SU-DHL-6 (cell line): ENCODE results near the gene RYR2.

Experiments used
- H2AFZ ChIP-seq: fragments of 200-600 bp; sonication (generic); 2 replicates; pipeline ENCODE4 v1.6.1; 2014; ENCODE audit warnings: low read depth, mild to moderate bottlenecking, moderate library complexity, mixed read lengths, antibody characterized with exemption, low read length; ENCODE audit not compliant: severe bottlenecking
- H3F3A ChIP-seq: fragments of 200-600 bp; shearing (Covaris generic); 2 replicates; pipeline ENCODE4 v1.6.0; 2016; ENCODE audit warnings: antibody characterized with exemption, mild to moderate bottlenecking; ENCODE audit not compliant: insufficient read depth
- H3K27ac ChIP-seq: fragments of 200-600 bp; sonication (generic); 2 replicates; pipeline ENCODE4 v1.5.1; 2016; ENCODE audit warnings: low read depth, mild to moderate bottlenecking, low read length, moderate library complexity, mixed read lengths
- H3K27me3 ChIP-seq: fragments of 200-600 bp; sonication (generic), shearing (Covaris generic); 2 replicates; pipeline ENCODE4 v1.6.0; 2014; ENCODE audit warnings: mild to moderate bottlenecking, low read length
- H3K36me3 ChIP-seq: fragments of 200-600 bp; sonication (generic); 2 replicates; pipeline ENCODE4 v1.6.1; 2014; ENCODE audit warnings: mild to moderate bottlenecking, low read length, mixed read lengths
- H3K4me2 ChIP-seq: fragments of 300-600, 200-600 bp; shearing (Covaris generic), sonication (generic); 2 replicates; pipeline ENCODE4 v1.6.0; 2014; ENCODE audit warnings: low read length, low read depth, mild to moderate bottlenecking; ENCODE audit not compliant: poor library complexity, severe bottlenecking
- H3K4me3 ChIP-seq: fragments of 200-600 bp; sonication (generic); 2 replicates; pipeline ENCODE4 v1.5.1; 2014; ENCODE audit warnings: antibody characterized with exemption, low read length, mild to moderate bottlenecking, mixed read lengths; ENCODE audit not compliant: insufficient read depth, poor library complexity, severe bottlenecking
- H3K79me2 ChIP-seq: fragments of 200-600 bp; sonication (generic); 2 replicates; pipeline ENCODE4 v1.6.1; 2014; ENCODE audit warnings: mild to moderate bottlenecking, low read length, moderate library complexity; ENCODE audit not compliant: insufficient read depth
- H3K9ac ChIP-seq: fragments of 200-600 bp; sonication (generic); 2 replicates; pipeline ENCODE4 v1.7.0; 2014; ENCODE audit warnings: mild to moderate bottlenecking, low read length
- H3K9me2 ChIP-seq: fragments of 200-600 bp; sonication (generic); replicated peaks from 2 replicates; pipeline ENCODE4 v1.6.1; 2014; ENCODE audit warnings: low read length; ENCODE audit not compliant: insufficient read depth
- H3K9me3 ChIP-seq: fragments of 200-600 bp; sonication (generic); 2 replicates; pipeline ENCODE4 v1.6.1; 2014; ENCODE audit warnings: low read length, mixed read lengths; ENCODE audit not compliant: insufficient read depth
- H4K20me1 ChIP-seq: fragments of 200-600 bp; sonication (generic); 2 replicates; pipeline ENCODE4 v1.6.1; 2014; ENCODE audit warnings: low read depth, mild to moderate bottlenecking, antibody characterized with exemption, low read length, moderate library complexity, mixed read lengths
- EZH2phosphoT487 ChIP-seq: fragments of 200-600 bp; sonication (generic), shearing (Covaris generic); conservative IDR thresholded peaks from 2 replicates; pipeline ENCODE4 v1.6.1; 2018; ENCODE audit warnings: mild to moderate bottlenecking, antibody characterized with exemption, low read length, moderate library complexity, mixed read lengths
- TF ChIP-seq, protein P1 (sequence below): fragments of 200-600 bp; sonication (generic); IDR thresholded peaks from one replicate; pipeline ENCODE4 v1.5.1; 2017; ENCODE audit warnings: antibody characterized with exemption, mild to moderate bottlenecking, low read length, moderate library complexity; ENCODE audit not compliant: insufficient read depth, poor library complexity, severe bottlenecking

The RYR2 gene

DNA sequence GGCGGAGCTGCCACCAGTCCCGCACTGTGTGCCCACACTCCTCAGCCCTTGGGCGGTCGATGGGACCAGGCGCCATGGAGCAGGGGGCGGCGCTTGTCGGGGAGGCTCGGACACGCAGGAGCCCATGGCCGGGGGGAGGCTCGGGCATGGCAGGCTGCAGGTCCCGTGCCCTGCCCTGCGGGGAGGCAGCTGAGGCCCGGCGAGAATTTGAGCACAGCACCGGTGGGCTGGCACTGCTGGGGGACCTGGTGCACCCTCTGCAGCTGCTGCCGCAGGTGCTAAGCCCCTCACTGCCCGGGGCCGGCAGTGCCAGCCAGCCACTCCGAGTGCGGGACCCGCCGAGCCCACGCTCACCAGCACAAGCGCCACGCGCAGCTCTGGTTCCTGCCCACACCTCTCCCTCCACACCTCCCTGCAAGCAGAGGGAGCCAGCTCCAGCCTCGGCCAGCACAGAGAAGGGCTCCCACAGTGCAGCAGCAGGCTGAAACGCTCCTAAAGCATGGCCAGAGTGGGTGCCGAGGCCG, 267.7 kb downstream of the RYR2 start:
- no peaks in the 10 kb centered on the region for H3F3A ChIP-seq
- no peak overlapping the region for H3K27ac ChIP-seq
- no peaks in the 10 kb centered on the region for H3K79me2 ChIP-seq
- H3K27me3 ChIP-seq: no peaks in the 10 kb centered on the region
- H2AFZ ChIP-seq: no peak overlapping the region
- H4K20me1 ChIP-seq: no peaks in the 10 kb centered on the region
- TF ChIP-seq, protein P1, sequence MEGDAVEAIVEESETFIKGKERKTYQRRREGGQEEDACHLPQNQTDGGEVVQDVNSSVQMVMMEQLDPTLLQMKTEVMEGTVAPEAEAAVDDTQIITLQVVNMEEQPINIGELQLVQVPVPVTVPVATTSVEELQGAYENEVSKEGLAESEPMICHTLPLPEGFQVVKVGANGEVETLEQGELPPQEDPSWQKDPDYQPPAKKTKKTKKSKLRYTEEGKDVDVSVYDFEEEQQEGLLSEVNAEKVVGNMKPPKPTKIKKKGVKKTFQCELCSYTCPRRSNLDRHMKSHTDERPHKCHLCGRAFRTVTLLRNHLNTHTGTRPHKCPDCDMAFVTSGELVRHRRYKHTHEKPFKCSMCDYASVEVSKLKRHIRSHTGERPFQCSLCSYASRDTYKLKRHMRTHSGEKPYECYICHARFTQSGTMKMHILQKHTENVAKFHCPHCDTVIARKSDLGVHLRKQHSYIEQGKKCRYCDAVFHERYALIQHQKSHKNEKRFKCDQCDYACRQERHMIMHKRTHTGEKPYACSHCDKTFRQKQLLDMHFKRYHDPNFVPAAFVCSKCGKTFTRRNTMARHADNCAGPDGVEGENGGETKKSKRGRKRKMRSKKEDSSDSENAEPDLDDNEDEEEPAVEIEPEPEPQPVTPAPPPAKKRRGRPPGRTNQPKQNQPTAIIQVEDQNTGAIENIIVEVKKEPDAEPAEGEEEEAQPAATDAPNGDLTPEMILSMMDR: no peak
- no peak for TF ChIP-seq EZH2phosphoT487
- H3K9ac ChIP-seq: no peak overlapping the region
- no peak overlapping the region for H3K4me2 ChIP-seq
- no peaks in the 10 kb centered on the region for H3K9me3 ChIP-seq
- no peak overlapping the region for H3K4me3 ChIP-seq
- H3K36me3 ChIP-seq: no peaks in the 10 kb centered on the region
- no peaks in the 10 kb centered on the region for H3K9me2 ChIP-seq

- no peaks in the 10 kb centered on the region for H3F3A ChIP-seq
- no peak overlapping the region for H3K27ac ChIP-seq
- H3K4me2 ChIP-seq: no peak overlapping the region
- H3K79me2 ChIP-seq: no peaks in the 10 kb centered on the region
- no peak overlapping the region for H3K9ac ChIP-seq
- H3K36me3 ChIP-seq: no peaks in the 10 kb centered on the region
- TF ChIP-seq EZH2phosphoT487: no peak
- TF ChIP-seq, protein P1: no peak
- no peaks in the 10 kb centered on the region for H3K9me3 ChIP-seq
- H3K9me2 ChIP-seq: 0 out of 2 replicates have a peak, but pooled peaks cover 3% of the 10 kb centered on the region
- no peak overlapping the region for H3K4me3 ChIP-seq
- no peak overlapping the region for H2AFZ ChIP-seq
- H4K20me1 ChIP-seq: no peaks in the 10 kb centered on the region
- no peaks in the 10 kb centered on the region for H3K27me3 ChIP-seq
Measured at GRCh38 chr1:237316352-237316751, 274.4 kb downstream of the RYR2 start.

DNA sequence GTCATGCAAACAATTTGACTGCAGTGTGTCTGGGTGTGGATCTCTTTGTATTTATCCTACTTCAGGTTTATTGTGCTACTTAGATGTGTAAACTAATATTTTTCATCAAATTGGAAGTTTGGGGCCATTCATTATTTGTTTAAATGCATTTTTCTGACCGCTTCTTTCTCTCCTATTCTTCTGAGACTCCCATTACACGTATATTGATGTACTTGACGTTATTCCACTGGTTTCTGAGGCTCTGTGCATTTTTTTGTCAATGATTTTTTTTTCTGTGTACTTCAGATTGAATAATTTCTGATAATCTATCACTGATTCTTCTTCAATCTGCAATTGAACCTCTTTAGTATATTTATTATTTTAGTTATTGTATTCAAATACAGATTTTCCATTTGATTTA, 276.8 kb downstream of the RYR2 start:
- TF ChIP-seq, protein P1: no peak
- no peak for TF ChIP-seq EZH2phosphoT487
- no peak overlapping the region for H3K9ac ChIP-seq
- H3K27me3 ChIP-seq: no peaks in the 10 kb centered on the region
- H3K9me2 ChIP-seq: 0 out of 2 replicates have a peak, but pooled peaks cover 3% of the 10 kb centered on the region
- H3K27ac ChIP-seq: no peak overlapping the region
- no peak overlapping the region for H3K4me3 ChIP-seq
- H3K79me2 ChIP-seq: no peaks in the 10 kb centered on the region
- no peak overlapping the region for H3K4me2 ChIP-seq
- H3K36me3 ChIP-seq: no peaks in the 10 kb centered on the region
- no peaks in the 10 kb centered on the region for H4K20me1 ChIP-seq
- H3F3A ChIP-seq: no peaks in the 10 kb centered on the region
- no peaks in the 10 kb centered on the region for H3K9me3 ChIP-seq
- H2AFZ ChIP-seq: no peak overlapping the region
